HUES64 (cell line): ENCODE data around the gene LRRC38.
"Not testable (repeated sequence)": the region's sequence is repeated elsewhere in the genome, so short reads cannot be mapped to it uniquely, and the experiment has no call there.

Experiments used
- H3K27ac ChIP-seq: 2 replicates; pipeline ENCODE4 v1.7.0; 2013; ENCODE audit warnings: low read depth, low read length, inconsistent platforms
- H3K27me3 ChIP-seq: 2 replicates; pipeline ENCODE4 v1.6.1; 2013; ENCODE audit warnings: mild to moderate bottlenecking, low read length; ENCODE audit not compliant: insufficient read depth
- H3K36me3 ChIP-seq: 2 replicates; pipeline ENCODE4 v1.6.1; 2013; ENCODE audit warnings: mild to moderate bottlenecking, low read length; ENCODE audit not compliant: insufficient read depth
- H3K4me1 ChIP-seq: 2 replicates; pipeline ENCODE4 v1.6.1; 2013; ENCODE audit warnings: mild to moderate bottlenecking, low read length, moderate library complexity; ENCODE audit not compliant: insufficient read depth
- H3K4me3 ChIP-seq: 2 replicates; pipeline ENCODE4 v1.5.1; 2013; ENCODE audit warnings: mild to moderate bottlenecking, low read length, moderate library complexity
- H3K9ac ChIP-seq: 2 replicates; pipeline ENCODE4 v1.6.1; 2013; ENCODE audit warnings: mild to moderate bottlenecking, low read depth, low read length
- H3K9me3 ChIP-seq: 2 replicates; pipeline ENCODE4 v1.6.1; 2013; ENCODE audit warnings: low read depth, low read length; ENCODE audit not compliant: insufficient read depth
- WGBS: fragments of 150-250, 120-280 bp; methylation state at CpG from one replicate; pipeline ENCODE4 v1.1.7; 2013; ENCODE audit warnings: missing lambda C conversion rate; 5-methylcytosine and 5-hydroxymethylcytosine counted together

LRRC38 gene

GRCh38 chr1:13465515-13465914, 48.3 kb downstream of the LRRC38 start:
- Histone ChIP-seq H3K9ac (no peak overlapping the region), H3K4me3 (no peak overlapping the region), H3K4me1 (no peaks in the 10 kb centered on the region), H3K9me3 (peaks cover 10% of the 10 kb centered on the region; the same call in 1 of the 2 replicates), H3K36me3 (no peaks in the 10 kb centered on the region), H3K27ac (no peak overlapping the region), H3K27me3 (no peaks in the 10 kb centered on the region)
- WGBS = 65% methylated on average over 1 of the region's 1 CpG

- no peak overlapping the region for H3K9ac ChIP-seq
- H3K9me3 ChIP-seq = peaks cover 16% of the 10 kb centered on the region; the same call in 1 of the 2 replicates
- no peak overlapping the region for H3K27ac ChIP-seq
- no peaks in the 10 kb centered on the region for H3K36me3 ChIP-seq
- H3K4me3 ChIP-seq = no peak overlapping the region
- H3K27me3 ChIP-seq = no peaks in the 10 kb centered on the region
- no peaks in the 10 kb centered on the region for H3K4me1 ChIP-seq
- 82% methylated on average over 7 of the region's 7 CpGs for WGBS
Observed at GRCh38 chr1:13462682-13463081, 51.1 kb downstream of the LRRC38 start.

- no peaks in the 10 kb centered on the region for H3K4me1 ChIP-seq
- 91% methylated on average over 2 of the region's 2 CpGs for WGBS
- H3K9ac ChIP-seq = no peak overlapping the region
Observed at GRCh38 chr1:13461977-13462376, 51.8 kb downstream of the LRRC38 start.

GRCh38 chr1:13456904-13457532, 56.8 kb downstream of the LRRC38 start:
- Histone ChIP-seq H3K27me3 (no peaks in the 10 kb centered on the region), H3K4me1 (no peaks in the 10 kb centered on the region), H3K9me3 (peaks cover 32% of the 10 kb centered on the region), H3K36me3 (no peaks in the 10 kb centered on the region), H3K27ac (no peak overlapping the region), H3K4me3 (no peak overlapping the region), H3K9ac (no peak overlapping the region)
- 78% methylated on average over 15 of the region's 15 CpGs for WGBS

More at GRCh38 chr1:13461977-13462376, 51.8 kb downstream of the LRRC38 start:
- H3K27me3 ChIP-seq = no peaks in the 10 kb centered on the region
- no peaks in the 10 kb centered on the region for H3K36me3 ChIP-seq
- no peak overlapping the region for H3K4me3 ChIP-seq
- no peak overlapping the region for H3K27ac ChIP-seq
- peaks cover 16% of the 10 kb centered on the region; the same call in 1 of the 2 replicates for H3K9me3 ChIP-seq

GRCh38 chr1:13451399-13451965, 62.3 kb downstream of the LRRC38 start:
- peaks cover 40% of the 10 kb centered on the region for H3K9me3 ChIP-seq
- H3K36me3 ChIP-seq = no peaks in the 10 kb centered on the region
- no peak overlapping the region for H3K27ac ChIP-seq
- 82% methylated on average over 6 of the region's 6 CpGs for WGBS
- H3K4me3 ChIP-seq = no peak overlapping the region
- H3K4me1 ChIP-seq = no peaks in the 10 kb centered on the region
- H3K9ac ChIP-seq = no peak overlapping the region
- H3K27me3 ChIP-seq = no peaks in the 10 kb centered on the region

- 69% methylated on average over 7 of the region's 7 CpGs for WGBS
- no peaks in the 10 kb centered on the region for H3K36me3 ChIP-seq
- no peak overlapping the region for H3K27ac ChIP-seq
- H3K9me3 ChIP-seq = peaks cover 42% of the 10 kb centered on the region
- no peak overlapping the region for H3K4me3 ChIP-seq
- H3K9ac ChIP-seq = no peak overlapping the region
- no peaks in the 10 kb centered on the region for H3K27me3 ChIP-seq
- no peaks in the 10 kb centered on the region for H3K4me1 ChIP-seq
Observed at GRCh38 chr1:13450204-13450603, 63.6 kb downstream of the LRRC38 start.

- Histone ChIP-seq H3K36me3 (no peaks in the 10 kb centered on the region), H3K27me3 (no peaks in the 10 kb centered on the region), H3K9ac (no peak overlapping the region), H3K4me1 (no peaks in the 10 kb centered on the region), H3K9me3 (peaks cover 37% of the 10 kb centered on the region), H3K27ac (no peak overlapping the region), H3K4me3 (no peak overlapping the region)
- WGBS = 74% methylated on average over 10 of the region's 10 CpGs
Observed at GRCh38 chr1:13443335-13443979, 70.3 kb downstream of the LRRC38 start.

GRCh38 chr1:13439104-13439783, 74.6 kb downstream of the LRRC38 start:
- H3K4me1 ChIP-seq, H3K27me3 ChIP-seq, H3K36me3 ChIP-seq, H3K4me3 ChIP-seq, H3K9ac ChIP-seq, H3K27ac ChIP-seq: not testable (repeated sequence)
- H3K9me3 ChIP-seq = peaks cover 59% of the 10 kb centered on the region
- 92% methylated on average over 49 of the region's 49 CpGs for WGBS

GRCh38 chr1:13435458-13435857, 78.3 kb downstream of the LRRC38 start:
- no peaks in the 10 kb centered on the region for H3K36me3 ChIP-seq
- H3K9me3 ChIP-seq = peaks cover 58% of the 10 kb centered on the region
- 79% methylated on average over 3 of the region's 3 CpGs for WGBS
- no peak overlapping the region for H3K27ac ChIP-seq
- no peaks in the 10 kb centered on the region for H3K4me1 ChIP-seq
- no peak overlapping the region for H3K4me3 ChIP-seq
- H3K27me3 ChIP-seq = no peaks in the 10 kb centered on the region
- H3K9ac ChIP-seq = no peak overlapping the region

- WGBS = 89% methylated on average over 32 of the region's 32 CpGs
- not testable (repeated sequence) for H3K4me1 ChIP-seq, H3K9ac ChIP-seq, H3K4me3 ChIP-seq, H3K36me3 ChIP-seq, H3K27me3 ChIP-seq, H3K27ac ChIP-seq
- H3K9me3 ChIP-seq = peaks cover 68% of the 10 kb centered on the region
Observed at GRCh38 chr1:13433694-13434358, 80.0 kb downstream of the LRRC38 start.

- peaks cover 67% of the 10 kb centered on the region for H3K9me3 ChIP-seq
- no peaks in the 10 kb centered on the region for H3K4me1 ChIP-seq
- H3K9ac ChIP-seq = no peak overlapping the region
- no peaks in the 10 kb centered on the region for H3K27me3 ChIP-seq
- H3K27ac ChIP-seq = no peak overlapping the region
- H3K36me3 ChIP-seq = no peaks in the 10 kb centered on the region
- no peak overlapping the region for H3K4me3 ChIP-seq
- WGBS = 91% methylated on average over 3 of the region's 3 CpGs
Observed at GRCh38 chr1:13432251-13432650, 81.6 kb downstream of the LRRC38 start.
